CD14-positive monocyte (primary cell): Measurements from ENCODE around the gene SAMD14. TPM values are rescaled to one million over a fixed set of nuclear protein-coding genes. Genes with fewer than 3 reads are reported as not detected.

Source experiments
- DNase-seq, 3 donors: peaks; one replicate each; pipeline ENCODE4 v3.0.0-alpha.2; 2011 to 2022
- H2AFZ ChIP-seq: 2 replicates; pipeline ENCODE4 v1.6.0; 2012; ENCODE audit warnings: mild to moderate bottlenecking, low read depth, low read length, inconsistent platforms; ENCODE audit not compliant: insufficient read depth, poor library complexity, severe bottlenecking
- H3K27ac ChIP-seq, 2 donors: 1 replicate in 1 of 2; 2 replicates in 1 of 2; pipeline ENCODE4 v1.5.1; 2012 to 2013; ENCODE audit warnings: low read length in 2 of 2, control low read depth in 1 of 2, inconsistent platforms in 1 of 2, low read depth in 1 of 2, mild to moderate bottlenecking in 1 of 2
- H3K27me3 ChIP-seq, 2 donors: one replicate each; pipeline versions ENCODE4 v1.6.0 to v1.6.1; 2011 to 2013; ENCODE audit warnings: low read length in 2 of 2; ENCODE audit not compliant: control insufficient read depth in 2 of 2, insufficient read depth in 2 of 2
- H3K36me3 ChIP-seq, 2 donors: replicated peaks in 1 of 2; 1 replicate in 1 of 2; 2 replicates in 1 of 2; pipeline versions ENCODE4 v1.5.1 to v1.6.1; 2012 to 2013; ENCODE audit warnings: low read length in 2 of 2, control low read depth in 1 of 2, inconsistent platforms in 1 of 2, mild to moderate bottlenecking in 1 of 2; ENCODE audit not compliant: insufficient read depth in 2 of 2, control insufficient read depth in 1 of 2
- H3K4me1 ChIP-seq, 2 donors: 1 replicate in 1 of 2; 2 replicates in 1 of 2; pipeline versions ENCODE4 v1.5.1 to v1.6.1; 2012 to 2013; ENCODE audit warnings: low read length in 2 of 2, control low read depth in 1 of 2, inconsistent platforms in 1 of 2, mild to moderate bottlenecking in 1 of 2, moderate library complexity in 1 of 2; ENCODE audit not compliant: insufficient read depth in 2 of 2, control insufficient read depth in 1 of 2
- H3K4me2 ChIP-seq: replicated peaks from 2 replicates; pipeline ENCODE3; 2012; ENCODE audit warnings: low read length, moderate library complexity, mild to moderate bottlenecking; ENCODE audit not compliant: poor library complexity, severe bottlenecking; ENCODE audit errors: extremely low read depth
- H3K4me3 ChIP-seq, 3 experiments: fragments of 200-600 bp in 1 of 3; sonication (generic) in 1 of 3; replicated peaks in 1 of 3; 1 replicate in 2 of 3; 2 replicates in 1 of 3; pipeline ENCODE4 v1.5.1; 2011 to 2013; ENCODE audit warnings: low read length in 3 of 3, mild to moderate bottlenecking in 3 of 3, control low read depth in 2 of 3, low read depth in 2 of 3, inconsistent platforms in 1 of 3, moderate library complexity in 1 of 3
- H3K79me2 ChIP-seq: 2 replicates; pipeline ENCODE4 v1.6.0; 2012; ENCODE audit warnings: mild to moderate bottlenecking, control low read depth, inconsistent platforms, low read length, moderate library complexity; ENCODE audit not compliant: insufficient read depth
- H3K9ac ChIP-seq: 2 replicates; pipeline ENCODE4 v1.6.0; 2017; ENCODE audit warnings: low read length, mild to moderate bottlenecking; ENCODE audit not compliant: insufficient read depth, poor library complexity, severe bottlenecking
- H3K9me3 ChIP-seq, 2 donors: replicated peaks in 1 of 2; 1 replicate in 1 of 2; 2 replicates in 1 of 2; pipeline versions ENCODE4 v1.5.1 to v1.6.1; 2012 to 2013; ENCODE audit warnings: low read length in 2 of 2, control low read depth in 1 of 2; ENCODE audit not compliant: control insufficient read depth in 1 of 2, insufficient read depth in 1 of 2
- H4K20me1 ChIP-seq: 2 replicates; pipeline ENCODE4 v1.6.0; 2012; ENCODE audit warnings: mild to moderate bottlenecking, low read length, control low read depth, moderate library complexity; ENCODE audit not compliant: insufficient read depth
- H3K27ac Mint-ChIP-seq, 7 donors: one replicate each; pipeline ENCODE4 v1.8.0; 2020; ENCODE audit warnings: mild to moderate bottlenecking in 7 of 7, mixed read lengths in 7 of 7, moderate library complexity in 6 of 7, inconsistent platforms in 2 of 7
- H3K27me3 Mint-ChIP-seq, 3 donors: one replicate each; pipeline ENCODE4 v1.8.0; 2021 to 2022; ENCODE audit warnings: low read depth in 3 of 3, mild to moderate bottlenecking in 3 of 3, mixed read lengths in 3 of 3, moderate library complexity in 3 of 3, inconsistent platforms in 1 of 3
- H3K36me3 Mint-ChIP-seq, 2 donors: one replicate each; pipeline ENCODE4 v1.8.0; 2020; ENCODE audit warnings: mixed read lengths in 2 of 2, inconsistent platforms in 1 of 2, mild to moderate bottlenecking in 1 of 2
- H3K4me1 Mint-ChIP-seq: one replicate; pipeline ENCODE4 v1.8.0; 2020; ENCODE audit warnings: mild to moderate bottlenecking, mixed read lengths
- H3K4me3 Mint-ChIP-seq, 2 donors: one replicate each; pipeline ENCODE4 v1.8.0; 2020; ENCODE audit warnings: mild to moderate bottlenecking in 2 of 2, mixed read lengths in 2 of 2, moderate library complexity in 1 of 2
- H3K9me3 Mint-ChIP-seq, 7 donors: one replicate each; pipeline ENCODE4 v1.8.0; 2020 to 2022; ENCODE audit warnings: mixed read lengths in 7 of 7, mild to moderate bottlenecking in 6 of 7, moderate library complexity in 6 of 7, inconsistent platforms in 2 of 7
- WGBS: methylation state at CpG from one replicate; pipeline ENCODE4 v1.1.5; 2013; ENCODE audit warnings: missing lambda C conversion rate; ENCODE audit not compliant: insufficient coverage; 5-methylcytosine and 5-hydroxymethylcytosine counted together
- intact Hi-C, 2 donors: fragments of 100-400 bp; cut with micrococcal nuclease; formaldehyde crosslinking; loops; one replicate each; pipeline versions ENCODE4 v1.15.0 to v1.15.1; 2023
- polyA plus RNA-seq, 3 donors: library from polyadenylated mRNA; depleted of rRNA in 1 of 3; unstranded in 2 of 3; stranded (reverse) in 1 of 3; fragments of 300-500 nt in 2 of 3; fragments of >200 nt in 1 of 3; fragmentation: Illumina TruSeq in 2 of 3; gene quantifications; 1 replicate in 2 of 3; 2 replicates in 1 of 3; pipeline ENCODE4 v1.2.3, GENCODE V29; 2012 to 2021
- TF ChIP-seq, protein P1 (sequence below): fragments of 200-600 bp; IDR thresholded peaks from one replicate; pipeline ENCODE4 v1.8.0; 2022; ENCODE audit warnings: antibody characterized with exemption, mild to moderate bottlenecking

The SAMD14 gene
- polyA plus RNA-seq, 3 donors = 0.09 TPM; not detected in 2

DNA sequence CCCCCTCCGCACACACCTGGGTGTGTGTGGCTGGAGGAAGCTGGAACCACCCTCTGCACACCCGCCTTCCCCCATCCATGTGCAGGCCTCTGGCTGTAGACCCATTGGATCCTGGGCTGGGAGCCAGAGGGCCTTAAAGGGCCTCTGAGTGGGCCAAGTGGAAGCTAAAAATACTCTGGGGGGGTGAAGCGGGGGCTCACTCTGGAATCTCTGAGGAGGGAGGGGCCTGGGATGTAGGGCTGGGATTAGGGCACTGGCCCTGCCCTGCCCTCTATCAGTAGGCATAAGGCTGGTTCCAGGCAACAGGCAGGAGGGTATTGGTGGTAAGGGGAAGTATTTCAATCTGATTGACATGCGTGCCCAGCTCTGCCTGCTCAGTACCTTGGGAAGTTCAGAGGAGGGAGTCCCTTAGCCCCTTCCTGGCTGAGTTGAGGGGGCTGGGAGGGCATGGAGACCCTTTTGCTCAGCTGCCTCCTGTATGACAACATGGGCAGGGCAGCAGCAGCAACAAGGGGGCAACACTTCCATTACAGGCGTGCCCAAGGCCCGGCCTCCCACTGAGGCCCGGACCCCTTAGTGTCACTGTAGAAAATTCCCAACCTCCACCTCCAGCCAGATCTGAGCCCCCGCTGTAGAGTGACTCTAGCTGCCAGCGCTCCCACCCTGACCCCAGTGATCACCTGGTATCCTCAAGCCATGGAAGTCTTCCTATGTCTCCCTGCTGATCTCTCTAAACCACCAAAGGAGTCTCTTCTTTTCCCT, 68.8 kb downstream of the SAMD14 start:
- no peak for DNase-seq
- peaks cover 0 to 10% (median 2%) of the 10 kb centered on the region in 7 donors for H3K9me3 Mint-ChIP-seq
- H3K4me2 ChIP-seq = no peak overlapping the region
- H3K27ac Mint-ChIP-seq = no peak overlapping the region
- H3K27ac ChIP-seq = no peak overlapping the region
- peaks cover 18% of the 10 kb centered on the region for H3K4me1 Mint-ChIP-seq
- peaks cover 32 to 57% (median 33%) of the 10 kb centered on the region in 3 donors for H3K27me3 Mint-ChIP-seq
- H3K4me3 ChIP-seq = no peak overlapping the region
- no peak overlapping the region for H3K9ac ChIP-seq
- peaks cover 12 to 29% of the 10 kb centered on the region in 2 donors for H3K27me3 ChIP-seq
- H4K20me1 ChIP-seq = no peaks in the 10 kb centered on the region
- H3K79me2 ChIP-seq = no peaks in the 10 kb centered on the region
- 83% methylated on average over 6 of the region's 9 CpGs for WGBS
- H3K36me3 Mint-ChIP-seq = peaks cover 0 to 5% of the 10 kb centered on the region in 2 donors
- H3K9me3 ChIP-seq = peaks cover 0 to 6% of the 10 kb centered on the region in 2 donors
- H3K4me1 ChIP-seq = peaks cover 8 to 11% of the 10 kb centered on the region in 2 donors
- no peak overlapping the region for H3K4me3 Mint-ChIP-seq
- H3K36me3 ChIP-seq = no peaks in the 10 kb centered on the region
- intact Hi-C loops = no loop called here
- TF ChIP-seq, protein P1, sequence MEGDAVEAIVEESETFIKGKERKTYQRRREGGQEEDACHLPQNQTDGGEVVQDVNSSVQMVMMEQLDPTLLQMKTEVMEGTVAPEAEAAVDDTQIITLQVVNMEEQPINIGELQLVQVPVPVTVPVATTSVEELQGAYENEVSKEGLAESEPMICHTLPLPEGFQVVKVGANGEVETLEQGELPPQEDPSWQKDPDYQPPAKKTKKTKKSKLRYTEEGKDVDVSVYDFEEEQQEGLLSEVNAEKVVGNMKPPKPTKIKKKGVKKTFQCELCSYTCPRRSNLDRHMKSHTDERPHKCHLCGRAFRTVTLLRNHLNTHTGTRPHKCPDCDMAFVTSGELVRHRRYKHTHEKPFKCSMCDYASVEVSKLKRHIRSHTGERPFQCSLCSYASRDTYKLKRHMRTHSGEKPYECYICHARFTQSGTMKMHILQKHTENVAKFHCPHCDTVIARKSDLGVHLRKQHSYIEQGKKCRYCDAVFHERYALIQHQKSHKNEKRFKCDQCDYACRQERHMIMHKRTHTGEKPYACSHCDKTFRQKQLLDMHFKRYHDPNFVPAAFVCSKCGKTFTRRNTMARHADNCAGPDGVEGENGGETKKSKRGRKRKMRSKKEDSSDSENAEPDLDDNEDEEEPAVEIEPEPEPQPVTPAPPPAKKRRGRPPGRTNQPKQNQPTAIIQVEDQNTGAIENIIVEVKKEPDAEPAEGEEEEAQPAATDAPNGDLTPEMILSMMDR = no peak
- no peak overlapping the region for H2AFZ ChIP-seq

Other genes with a start within 250 kb of the SAMD14 start
- gene DLX4, start 161.0 kb downstream of the SAMD14 start, polyA plus RNA-seq = 1 to 10 TPM in 1 of 3 donors, under 1 TPM in 1, not detected in 1; 0.20 to 3.5 TPM
- gene DLX3, start 134.9 kb downstream of the SAMD14 start, polyA plus RNA-seq = not detected
- gene ITGA3, start 74.0 kb downstream of the SAMD14 start, polyA plus RNA-seq = under 1 TPM in 2 of 3 donors, not detected in 1; 0.31 to 0.36 TPM
- 10 to 100 TPM; 15.9 to 43.0 (median 23.4) TPM for gene PDK2, start 34.8 kb downstream of the SAMD14 start, polyA plus RNA-seq
- 10 to 100 TPM in 1 of 3 donors, 1 to 10 TPM in 1, under 1 TPM in 1; 0.61 to 86.9 (median 1.3) TPM for gene PPP1R9B, start 20.5 kb upstream of the SAMD14 start, polyA plus RNA-seq
- gene SGCA, start 35.8 kb upstream of the SAMD14 start, polyA plus RNA-seq = under 1 TPM; 0.27 to 0.89 (median 0.53) TPM
- not detected for gene COL1A1, start 71.5 kb upstream of the SAMD14 start, polyA plus RNA-seq
- not detected for gene TMEM92, start 144.3 kb upstream of the SAMD14 start, polyA plus RNA-seq
- gene XYLT2, start 216.0 kb upstream of the SAMD14 start, polyA plus RNA-seq = 10 to 100 TPM in 1 of 3 donors, 1 to 10 TPM in 2; 4.4 to 10.2 (median 4.4) TPM
- gene MRPL27, start 243.0 kb upstream of the SAMD14 start, polyA plus RNA-seq = 10 to 100 TPM; 33.2 to 82.3 (median 75.3) TPM
- gene EME1, start 243.1 kb upstream of the SAMD14 start, polyA plus RNA-seq = under 1 TPM; 0.33 to 0.76 (median 0.43) TPM